ENCODE data around the gene UBA3.

- no peak for TF ChIP-seq CTCF (IDR thresholded peaks at IDR 0.05)
- TF ChIP-seq EZH2phosphoT487 (IDR thresholded peaks at IDR 0.05): no peak
- TF ChIP-seq EZH2 (IDR thresholded peaks at IDR 0.05): no peak
Measured at GRCh38 chr3:69016901-69017300, 63.3 kb downstream of the UBA3 start.

Measured in neural progenitor cell (in vitro differentiated cells).